Tibial nerve (tissue), 4 donors: Measurements from ENCODE around the gene ENOX1.

Experiments used
- CTCF ChIP-seq, 5 experiments: fragments of 200-600 bp in 3 of 5; fragments of 450-650 bp in 2 of 5; sonication (generic) in 3 of 5; IDR thresholded peaks; one replicate each; pipeline ENCODE4 v1.5.1; 2016 to 2019; ENCODE audit warnings: antibody characterized with exemption in 5 of 5, mild to moderate bottlenecking in 3 of 5, moderate library complexity in 2 of 5
- EP300 ChIP-seq, 2 donors: sonication (generic); formaldehyde crosslinking; IDR thresholded peaks; one replicate each; pipeline ENCODE4 v1.6.1; 2017; ENCODE audit warnings: antibody characterized with exemption in 2 of 2, mild to moderate bottlenecking in 1 of 2
- POLR2A ChIP-seq, 2 donors: fragments of 450-650 bp; IDR thresholded peaks; one replicate each; pipeline ENCODE4 v1.6.1; 2017; ENCODE audit warnings: antibody characterized with exemption in 2 of 2, mild to moderate bottlenecking in 2 of 2, moderate library complexity in 2 of 2

GRCh38 chr13:43596924-43597598, 189.7 kb downstream of the ENOX1 start:
- TF ChIP-seq CTCF (IDR thresholded peaks at IDR 0.05) = no peak
- no peak for TF ChIP-seq POLR2A (IDR thresholded peaks at IDR 0.05)
- TF ChIP-seq EP300 (IDR thresholded peaks at IDR 0.05) = no peak
